ENCODE results near the gene NOP16. TPM values are rescaled to one million over a fixed set of nuclear protein-coding genes. Genes with fewer than 3 reads are reported as not detected.

NOP16 gene
- total and polyA plus RNA-seq, 4 donors: 9.7 to 19.2 (median 13.7) TPM

DNA sequence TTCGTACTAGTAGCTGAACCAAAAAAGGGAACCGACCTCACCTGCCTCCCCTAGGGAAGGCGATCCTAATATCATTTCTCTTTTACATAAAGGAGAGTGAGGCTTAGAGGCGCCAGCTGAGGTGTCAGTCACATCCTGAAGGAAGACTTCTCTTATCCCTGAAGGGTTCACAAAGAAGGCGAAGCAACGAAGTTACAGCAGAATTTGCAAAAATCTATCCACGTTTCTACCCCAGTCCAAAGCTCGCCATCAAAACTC lies 26.2 kb downstream of the NOP16 start:
- no peaks in the 10 kb centered on the region for H3K36me3 ChIP-seq (ENCODE audit: control insufficient read depth in 1 of 2, insufficient read depth in 2 of 2, low read length in 1 of 2)
- H3K27me3 ChIP-seq (ENCODE audit: control insufficient read depth in 1 of 2, insufficient read depth in 2 of 2, low read length in 1 of 2): no peaks in the 10 kb centered on the region
- intact Hi-C loops (cut with DNase I): no loop called here
- peak overlapping the region in 1 of 2 donors; percentile 75 for H3K4me3 ChIP-seq (ENCODE audit: low read length in 2 of 2)
- H3K9me3 ChIP-seq (ENCODE audit: control insufficient read depth, low read length): no peaks in the 10 kb centered on the region
- H3K27ac ChIP-seq (ENCODE audit: low read depth in 1 of 2, low read length in 2 of 2): no peak overlapping the region
- ATAC-seq (ENCODE audit: low FRiP score): no peak
- 74 to 75% methylated on average over 8 of the region's 8 CpGs for WGBS, 2 donors
- peaks cover 0 to 5% of the 10 kb centered on the region in 2 donors for H3K4me1 ChIP-seq (ENCODE audit: control insufficient read depth in 1 of 2, insufficient read depth in 2 of 2, low read length in 2 of 2)
- no peak for DNase-seq

DNA sequence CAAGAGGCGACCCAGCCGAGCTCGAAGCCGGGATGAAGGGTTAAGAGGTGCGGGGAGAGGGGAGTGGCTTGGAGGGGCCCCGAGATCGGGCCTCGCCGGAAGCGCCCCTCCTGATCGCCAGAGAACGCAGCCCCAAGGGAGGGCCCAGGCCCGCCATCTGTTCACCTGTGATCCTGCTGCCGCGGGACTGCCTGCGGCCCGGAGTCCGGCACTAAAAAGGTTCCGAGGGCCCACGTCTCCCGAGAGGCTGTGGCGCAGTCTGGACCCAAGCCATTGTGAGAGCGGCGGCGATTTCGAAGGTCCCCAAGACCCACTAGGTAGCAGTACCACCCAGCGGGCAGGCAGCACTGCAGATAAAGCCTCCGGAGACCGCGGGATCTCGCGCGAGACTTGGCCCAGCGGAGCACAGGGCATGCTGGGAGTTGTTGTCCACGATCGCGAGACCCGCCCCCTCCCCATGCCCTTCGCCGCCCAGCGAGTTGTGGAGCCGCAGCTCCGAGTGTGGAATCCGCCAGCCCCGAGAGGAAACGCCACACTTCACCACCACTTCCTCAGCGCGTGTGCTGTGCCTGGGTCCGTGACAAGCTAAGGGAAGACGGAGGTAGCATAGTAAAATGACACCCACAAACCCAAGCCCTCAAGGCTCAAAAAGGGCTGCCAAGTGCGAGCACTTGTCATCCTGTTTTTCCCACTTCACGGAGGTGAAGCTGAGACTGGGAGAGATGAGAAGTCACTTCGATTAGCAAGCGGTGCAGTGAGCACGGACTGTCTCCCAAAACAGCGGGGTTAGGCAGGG lies 26.8 kb downstream of the NOP16 start, which contains the start of gene KIAA1191:
TSS of gene KIAA1191 (minus strand) at position 328 of the 796 bp plus-strand sequence. CDS start 2,256 bp downstream, outside the sequence.
- H3K9me3 ChIP-seq (ENCODE audit: control insufficient read depth, low read length): no peaks in the 10 kb centered on the region
- H3K4me1 ChIP-seq (ENCODE audit: control insufficient read depth in 1 of 2, insufficient read depth in 2 of 2, low read length in 2 of 2): peaks cover 0 to 5% of the 10 kb centered on the region in 2 donors
- peak within 1 kb of the TSS in 1 of 2 donors; percentile 0 for H3K27ac ChIP-seq (ENCODE audit: low read depth in 1 of 2, low read length in 2 of 2)
- H3K4me3 ChIP-seq (ENCODE audit: low read length in 2 of 2): peak within 1 kb of the TSS; percentile 46 to 75
- peak; percentile 98 for ATAC-seq (ENCODE audit: low FRiP score)
- H3K27me3 ChIP-seq (ENCODE audit: control insufficient read depth in 1 of 2, insufficient read depth in 2 of 2, low read length in 1 of 2): no peaks in the 10 kb centered on the region
- 1% methylated on average over 54 to 56 of the region's 56 CpGs for WGBS, 2 donors
- no peaks in the 10 kb centered on the region for H3K36me3 ChIP-seq (ENCODE audit: control insufficient read depth in 1 of 2, insufficient read depth in 2 of 2, low read length in 1 of 2)
- DNase-seq: peak; percentile 98
- intact Hi-C loops (cut with DNase I): no loop called here

DNA sequence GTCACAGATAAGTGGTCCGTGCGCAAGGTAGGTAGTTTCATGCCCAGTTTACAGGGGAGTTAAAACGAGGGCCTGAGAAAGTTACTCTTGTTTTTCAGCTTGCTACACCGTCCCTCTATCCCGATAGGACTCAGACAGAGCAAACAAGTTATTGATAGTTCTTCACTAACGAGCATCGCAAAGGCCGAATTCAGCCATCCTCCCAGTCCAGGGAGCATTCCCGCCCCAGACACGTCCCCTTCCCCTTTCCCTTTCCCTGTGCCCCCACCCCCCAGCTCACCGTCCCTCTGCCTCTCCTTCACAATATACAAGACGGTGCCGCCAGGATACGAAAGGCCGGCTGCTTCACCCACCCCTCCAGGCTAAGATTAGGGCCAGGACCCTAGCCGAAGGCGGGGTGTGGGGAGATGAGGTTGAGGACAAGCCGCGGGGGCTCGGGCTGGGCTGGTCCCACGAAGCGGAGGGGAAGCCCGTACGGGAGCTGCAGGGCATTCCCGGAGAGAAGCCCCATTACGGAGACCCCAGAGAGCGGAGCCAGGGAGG lies 27.4 kb downstream of the NOP16 start:
- Histone ChIP-seq H3K36me3 (ENCODE audit: control insufficient read depth in 1 of 2, insufficient read depth in 2 of 2, low read length in 1 of 2) (no peaks in the 10 kb centered on the region), H3K4me1 (ENCODE audit: control insufficient read depth in 1 of 2, insufficient read depth in 2 of 2, low read length in 2 of 2) (peaks cover 0 to 5% of the 10 kb centered on the region in 2 donors), H3K4me3 (ENCODE audit: low read length in 2 of 2) (peak overlapping the region; percentile 46 to 75), H3K9me3 (ENCODE audit: control insufficient read depth, low read length) (no peaks in the 10 kb centered on the region), H3K27me3 (ENCODE audit: control insufficient read depth in 1 of 2, insufficient read depth in 2 of 2, low read length in 1 of 2) (no peaks in the 10 kb centered on the region), H3K27ac (ENCODE audit: low read depth in 1 of 2, low read length in 2 of 2) (no peak overlapping the region)
- intact Hi-C loops (cut with DNase I): no loop called here
- DNase-seq (no peak), ATAC-seq (ENCODE audit: low FRiP score) (peak; percentile 15)
- WGBS, 2 donors: 1 to 2% methylated on average over 27 of the region's 27 CpGs

DNA sequence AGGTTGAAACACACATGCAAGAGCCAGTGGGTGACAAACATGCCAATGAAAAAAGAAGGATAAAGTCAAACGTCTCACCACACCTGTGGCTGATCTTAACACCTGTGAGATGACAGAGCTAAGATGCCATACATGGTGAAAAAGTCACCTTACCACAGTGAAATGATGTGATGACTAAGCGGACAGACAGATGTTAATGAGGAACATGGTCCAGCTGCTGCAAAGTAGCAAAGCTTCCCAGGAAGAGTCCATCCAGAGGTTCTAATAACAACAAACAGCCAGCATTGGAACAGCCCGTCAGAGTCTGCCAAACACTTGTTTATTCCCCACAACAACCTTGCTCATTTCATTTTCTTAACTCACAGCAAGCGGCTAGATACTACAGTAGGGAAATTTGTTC lies 28.7 kb downstream of the NOP16 start:
- H3K27me3 ChIP-seq (ENCODE audit: control insufficient read depth in 1 of 2, insufficient read depth in 2 of 2, low read length in 1 of 2): no peaks in the 10 kb centered on the region
- peaks cover 0 to 5% of the 10 kb centered on the region in 2 donors for H3K4me1 ChIP-seq (ENCODE audit: control insufficient read depth in 1 of 2, insufficient read depth in 2 of 2, low read length in 2 of 2)
- intact Hi-C loops (cut with DNase I): no loop called here
- DNase-seq (no peak), ATAC-seq (ENCODE audit: low FRiP score) (no peak)
- 71 to 79% methylated on average over 4 of the region's 4 CpGs for WGBS, 2 donors
- H3K9me3 ChIP-seq (ENCODE audit: control insufficient read depth, low read length): no peaks in the 10 kb centered on the region
- no peak overlapping the region for H3K4me3 ChIP-seq (ENCODE audit: low read length in 2 of 2)
- H3K27ac ChIP-seq (ENCODE audit: low read depth in 1 of 2, low read length in 2 of 2): no peak overlapping the region
- H3K36me3 ChIP-seq (ENCODE audit: control insufficient read depth in 1 of 2, insufficient read depth in 2 of 2, low read length in 1 of 2): no peaks in the 10 kb centered on the region

DNA sequence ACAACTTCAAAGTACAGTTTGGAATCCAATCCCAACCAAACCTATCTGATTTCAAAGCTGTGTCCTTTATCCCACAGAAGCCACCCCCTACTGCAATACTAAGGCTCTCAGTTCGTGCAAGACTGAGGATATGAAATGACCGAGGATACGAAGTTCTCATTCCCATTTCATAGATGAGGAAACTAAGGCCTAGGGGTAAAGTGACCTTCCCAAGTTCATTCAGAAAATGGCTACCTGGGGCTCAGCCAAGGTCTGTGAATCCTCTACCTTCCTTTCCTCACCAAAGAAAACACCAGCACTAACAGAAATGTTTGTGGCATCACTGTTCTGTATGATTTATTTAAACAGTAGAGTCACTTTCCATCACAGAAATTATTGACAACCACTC lies 32.2 kb downstream of the NOP16 start:
- H3K9me3 ChIP-seq (ENCODE audit: control insufficient read depth, low read length): no peaks in the 10 kb centered on the region
- no peaks in the 10 kb centered on the region for H3K27me3 ChIP-seq (ENCODE audit: control insufficient read depth in 1 of 2, insufficient read depth in 2 of 2, low read length in 1 of 2)
- WGBS, 2 donors: 93 to 98% methylated on average over 3 of the region's 3 CpGs
- H3K36me3 ChIP-seq (ENCODE audit: control insufficient read depth in 1 of 2, insufficient read depth in 2 of 2, low read length in 1 of 2): peaks cover 4 to 7% of the 10 kb centered on the region in 2 donors
- ATAC-seq (ENCODE audit: low FRiP score) (no peak), DNase-seq (no peak)
- peaks cover 0 to 5% of the 10 kb centered on the region in 2 donors for H3K4me1 ChIP-seq (ENCODE audit: control insufficient read depth in 1 of 2, insufficient read depth in 2 of 2, low read length in 2 of 2)
- intact Hi-C loops (cut with DNase I): no loop called here
- H3K27ac ChIP-seq (ENCODE audit: low read depth in 1 of 2, low read length in 2 of 2): no peak overlapping the region
- no peak overlapping the region for H3K4me3 ChIP-seq (ENCODE audit: low read length in 2 of 2)

DNA sequence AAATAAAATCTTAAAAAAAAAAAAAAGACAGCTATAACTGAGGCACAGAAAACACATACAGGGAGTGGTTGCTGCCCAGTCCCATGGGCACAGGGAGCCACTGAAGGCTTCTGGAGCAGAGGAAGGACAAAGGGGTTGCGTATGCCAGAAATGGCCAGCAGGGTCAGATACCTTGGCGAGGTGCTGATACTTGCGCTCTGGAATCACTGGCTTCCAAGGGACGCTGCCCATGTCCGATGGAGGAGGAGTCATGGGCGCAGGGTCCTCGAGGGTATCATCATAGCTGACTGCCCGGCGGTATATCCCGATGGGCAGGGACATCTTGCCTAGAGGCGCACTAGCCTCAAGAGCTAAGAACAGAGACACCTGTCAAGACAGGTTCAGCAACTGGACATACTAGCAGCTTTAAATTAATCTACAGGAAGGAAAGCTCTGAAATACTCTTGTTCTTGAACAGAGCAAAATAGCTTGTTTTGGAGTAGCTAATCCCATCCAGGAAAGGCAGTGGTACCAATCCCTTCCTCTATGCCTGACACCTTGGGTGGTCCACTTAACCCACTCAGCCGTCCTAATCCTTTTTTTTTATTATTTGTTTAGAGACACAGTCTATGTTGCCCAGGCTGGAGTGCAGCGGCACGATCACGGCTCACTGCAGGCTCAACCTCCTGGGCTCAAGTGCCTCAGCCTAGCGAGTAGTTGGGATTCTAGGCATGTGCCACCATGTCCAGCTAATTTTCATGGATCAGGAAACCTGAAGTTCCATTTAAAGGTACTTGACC lies 32.8 kb downstream of the NOP16 start:
- Histone ChIP-seq H3K4me1 (ENCODE audit: control insufficient read depth in 1 of 2, insufficient read depth in 2 of 2, low read length in 2 of 2) (peaks cover 0 to 5% of the 10 kb centered on the region in 2 donors), H3K9me3 (ENCODE audit: control insufficient read depth, low read length) (no peaks in the 10 kb centered on the region), H3K27ac (ENCODE audit: low read depth in 1 of 2, low read length in 2 of 2) (no peak overlapping the region), H3K36me3 (ENCODE audit: control insufficient read depth in 1 of 2, insufficient read depth in 2 of 2, low read length in 1 of 2) (peaks cover 7 to 11% of the 10 kb centered on the region in 2 donors), H3K27me3 (ENCODE audit: control insufficient read depth in 1 of 2, insufficient read depth in 2 of 2, low read length in 1 of 2) (no peaks in the 10 kb centered on the region), H3K4me3 (ENCODE audit: low read length in 2 of 2) (no peak overlapping the region)
- intact Hi-C loops (cut with DNase I): no loop called here
- no peak for DNase-seq
- ATAC-seq (ENCODE audit: low FRiP score): no peak
- WGBS, 2 donors: 87 to 89% methylated on average over 16 of the region's 16 CpGs

DNA sequence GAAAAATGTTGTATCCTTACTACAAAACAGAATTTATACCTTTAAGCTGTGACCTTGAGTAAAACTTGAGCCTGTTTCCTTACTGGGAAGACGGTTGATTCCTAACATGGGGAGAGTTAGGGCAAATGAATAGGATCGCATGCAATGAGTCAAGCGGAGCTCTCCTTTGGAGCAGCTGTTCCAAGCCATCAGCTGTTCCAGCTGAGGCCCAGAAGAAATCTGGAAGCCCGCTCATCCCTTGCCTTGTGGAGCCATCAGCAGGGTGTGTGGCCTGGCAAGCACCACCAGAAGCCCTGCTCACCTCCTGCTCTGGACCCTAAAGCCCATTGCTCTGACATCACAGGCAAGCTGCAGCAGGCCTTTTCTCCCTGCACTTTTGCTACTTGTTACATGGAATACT lies 34.9 kb downstream of the NOP16 start:
- Histone ChIP-seq H3K4me3 (ENCODE audit: low read length in 2 of 2) (no peak overlapping the region), H3K4me1 (ENCODE audit: control insufficient read depth in 1 of 2, insufficient read depth in 2 of 2, low read length in 2 of 2) (no peaks in the 10 kb centered on the region), H3K9me3 (ENCODE audit: control insufficient read depth, low read length) (no peaks in the 10 kb centered on the region), H3K27me3 (ENCODE audit: control insufficient read depth in 1 of 2, insufficient read depth in 2 of 2, low read length in 1 of 2) (no peaks in the 10 kb centered on the region), H3K27ac (ENCODE audit: low read depth in 1 of 2, low read length in 2 of 2) (no peak overlapping the region), H3K36me3 (ENCODE audit: control insufficient read depth in 1 of 2, insufficient read depth in 2 of 2, low read length in 1 of 2) (peaks cover 7 to 14% of the 10 kb centered on the region in 2 donors)
- DNase-seq: no peak
- no peak for ATAC-seq (ENCODE audit: low FRiP score)
- 95 to 97% methylated on average over 4 of the region's 4 CpGs for WGBS, 2 donors
- intact Hi-C loops (cut with DNase I): no loop called here

DNA sequence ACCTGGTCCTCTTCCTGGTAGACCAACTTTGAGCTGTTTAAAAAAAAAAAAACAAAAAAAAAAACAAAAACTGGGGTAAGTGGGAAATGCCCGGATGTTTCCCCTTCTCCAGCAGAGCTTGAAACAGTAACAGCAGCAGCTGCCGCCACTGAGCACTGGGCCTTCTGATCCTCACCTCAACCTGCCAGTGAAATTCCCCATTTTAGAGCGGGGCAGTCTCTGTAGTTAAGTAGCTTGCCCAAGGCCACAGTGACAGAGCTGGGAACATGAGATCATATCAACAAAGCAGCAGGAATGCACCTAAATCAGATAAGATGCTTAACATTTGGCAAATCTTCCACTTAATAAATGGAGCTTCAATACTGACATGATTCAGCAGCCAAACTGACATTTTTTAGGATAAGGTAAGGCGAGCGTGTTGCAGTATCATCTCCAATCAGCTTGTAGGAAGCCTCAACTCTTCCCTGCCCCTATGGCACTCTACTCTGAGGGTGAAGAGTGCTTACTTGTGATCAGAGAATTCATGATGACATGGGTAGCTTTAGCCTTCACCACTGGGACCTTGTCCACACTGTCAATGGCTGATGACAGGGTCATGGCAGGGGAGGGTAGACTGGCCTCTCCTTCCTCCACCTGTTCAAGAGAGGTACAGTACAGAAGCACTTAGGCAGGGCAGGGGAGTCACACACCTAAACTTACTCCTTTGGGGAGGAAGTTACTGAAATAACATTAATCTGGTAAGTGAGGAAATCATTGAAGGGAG lies 36.1 kb downstream of the NOP16 start:
- Histone ChIP-seq H3K27ac (ENCODE audit: low read depth in 1 of 2, low read length in 2 of 2) (no peak overlapping the region), H3K36me3 (ENCODE audit: control insufficient read depth in 1 of 2, insufficient read depth in 2 of 2, low read length in 1 of 2) (peaks cover 7 to 19% of the 10 kb centered on the region in 2 donors), H3K27me3 (ENCODE audit: control insufficient read depth in 1 of 2, insufficient read depth in 2 of 2, low read length in 1 of 2) (no peaks in the 10 kb centered on the region), H3K9me3 (ENCODE audit: control insufficient read depth, low read length) (no peaks in the 10 kb centered on the region), H3K4me1 (ENCODE audit: control insufficient read depth in 1 of 2, insufficient read depth in 2 of 2, low read length in 2 of 2) (no peaks in the 10 kb centered on the region), H3K4me3 (ENCODE audit: low read length in 2 of 2) (no peak overlapping the region)
- intact Hi-C loops (cut with DNase I): no loop called here
- ATAC-seq (ENCODE audit: low FRiP score) (no peak), DNase-seq (no peak)
- 89 to 91% methylated on average over 5 of the region's 5 CpGs for WGBS, 2 donors
